AG09309 (cell line): Measurements from ENCODE around the gene SORCS3.

Experiments
- DNase-seq: peaks from one replicate; pipeline ENCODE4 v3.0.0-alpha.2; 2010; ENCODE audit warnings: low read depth
- H3K4me3 ChIP-seq: 2 replicates; pipeline ENCODE4 v1.5.1; 2011; ENCODE audit warnings: mild to moderate bottlenecking, low read depth, low read length, moderate library complexity; ENCODE audit not compliant: control insufficient read depth
- CTCF ChIP-seq: IDR thresholded peaks from 2 replicates; pipeline ENCODE4 v1.5.1; 2011; ENCODE audit warnings: mild to moderate bottlenecking, low read depth, low read length, inconsistent platforms; ENCODE audit not compliant: insufficient read depth, control insufficient read depth; ENCODE audit errors: missing control alignments

The SORCS3 gene

GRCh38 chr10:105073999-105074398 is 432.9 kb downstream of the SORCS3 start:
- no peak for DNase-seq
- no peak for TF ChIP-seq CTCF
- H3K4me3 ChIP-seq, result no peak overlapping the region

DNA sequence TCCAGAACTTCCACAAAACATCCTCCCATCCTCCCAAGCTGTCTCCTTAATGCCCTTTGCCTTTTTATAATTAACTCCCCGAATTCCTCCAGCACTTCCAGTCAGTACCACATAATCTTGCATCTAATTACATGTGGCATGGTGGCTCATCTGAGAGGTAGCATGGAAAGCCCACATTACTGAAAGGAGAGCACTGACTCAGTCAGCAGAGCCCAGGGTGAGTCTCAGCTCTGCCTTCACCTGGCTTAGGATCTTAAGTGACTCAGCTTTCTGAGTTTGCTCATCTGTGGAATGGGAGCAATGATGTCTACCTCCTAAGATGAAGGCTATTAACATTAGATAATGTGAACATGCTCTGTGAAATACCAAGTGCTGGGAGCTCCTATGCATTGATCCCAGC is 433.9 kb downstream of the SORCS3 start:
- TF ChIP-seq CTCF, result no peak
- no peak for DNase-seq
- no peak overlapping the region for H3K4me3 ChIP-seq

- H3K4me3 ChIP-seq, result no peak overlapping the region
- no peak for TF ChIP-seq CTCF
These were observed 444.9 kb downstream of the SORCS3 start for GRCh38 chr10:105085980-105086379.

GRCh38 chr10:105094048-105094447 is 453.0 kb downstream of the SORCS3 start:
- no peak for TF ChIP-seq CTCF
- DNase-seq, result no peak
- no peak overlapping the region for H3K4me3 ChIP-seq

More at GRCh38 chr10:105085980-105086379, 444.9 kb downstream of the SORCS3 start:
- DNase-seq, result no peak

DNA sequence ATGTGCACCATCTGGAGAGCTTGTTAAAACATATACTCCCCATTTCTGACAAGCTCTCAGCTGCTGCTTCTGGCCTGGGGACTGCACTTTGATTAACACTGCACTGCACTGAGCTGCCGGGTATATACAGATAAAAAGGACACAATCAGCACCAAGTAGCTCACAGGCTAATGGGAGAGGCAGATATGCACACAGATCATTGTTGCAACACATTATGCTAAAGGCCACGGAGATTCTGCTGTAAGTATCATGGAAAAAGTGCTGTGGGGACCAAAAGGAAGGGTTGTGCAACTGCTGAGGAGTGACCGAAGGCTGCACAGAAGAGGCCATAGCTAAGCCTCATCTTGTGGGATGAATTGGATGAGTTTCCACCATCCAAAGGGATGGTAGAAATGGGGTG is 455.2 kb downstream of the SORCS3 start:
- no peak for DNase-seq
- no peak overlapping the region for H3K4me3 ChIP-seq
- no peak for TF ChIP-seq CTCF

DNA sequence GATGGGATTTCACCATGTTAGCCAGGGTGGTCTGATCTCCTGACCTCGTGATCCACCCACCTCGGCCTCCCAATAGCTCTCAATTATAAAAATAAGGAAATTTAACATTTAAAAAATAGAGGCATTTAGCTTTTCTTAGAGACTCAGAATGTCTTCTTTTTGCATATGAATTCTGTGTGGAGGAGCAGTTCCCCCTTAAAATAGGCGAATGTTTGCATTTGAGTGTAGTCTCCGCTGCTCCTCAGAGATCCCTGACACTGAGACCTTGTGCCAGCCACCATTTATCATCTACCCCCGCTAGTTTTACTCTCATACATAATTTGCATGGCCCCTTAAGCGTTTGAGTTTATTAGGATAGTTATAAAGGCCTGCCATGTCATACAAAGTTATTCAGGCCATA is 461.9 kb downstream of the SORCS3 start:
- TF ChIP-seq CTCF, result no peak
- DNase-seq, result no peak
- H3K4me3 ChIP-seq, result no peak overlapping the region

DNA sequence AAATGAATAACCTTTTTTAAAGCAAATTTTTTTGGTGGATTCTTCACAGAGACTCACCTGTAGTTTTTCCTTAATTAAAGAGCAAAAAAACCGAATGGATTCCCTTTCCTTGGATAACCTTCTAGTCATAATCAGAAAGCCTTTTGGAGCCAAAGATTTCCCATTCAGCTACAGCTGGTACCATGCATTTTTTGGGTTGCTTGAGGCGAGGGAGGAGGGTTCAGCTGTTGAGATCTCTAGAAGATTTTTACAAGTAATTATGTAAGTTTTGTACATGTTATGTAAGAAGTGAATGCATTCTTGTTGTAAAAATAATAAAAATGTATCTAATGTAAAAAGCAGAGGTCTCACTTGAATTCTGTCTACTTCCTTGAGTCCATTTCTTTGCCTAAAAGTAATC is 463.2 kb downstream of the SORCS3 start:
- DNase-seq, result no peak
- no peak overlapping the region for H3K4me3 ChIP-seq
- no peak for TF ChIP-seq CTCF
